Fibroblast of villous mesenchyme (primary cell): ENCODE measurements around the gene ATP13A1. TPM values are rescaled to one million over a fixed set of nuclear protein-coding genes. Genes with fewer than 3 reads are reported as not detected.
"Not testable (repeated sequence)": the region's sequence is repeated elsewhere in the genome, so short reads cannot be mapped to it uniquely, and the experiment has no call there.

Source experiments
- DNase-seq: peaks from one replicate; pipeline ENCODE4 v3.0.0-alpha.2; 2010; ENCODE audit warnings: low read depth
- H3K4me3 ChIP-seq: 2 replicates; pipeline ENCODE4 v1.5.1; 2011; ENCODE audit warnings: low read depth, mild to moderate bottlenecking, low read length
- small RNA-seq: library from RNA; depleted of rRNA; stranded (forward); fragments of <200 nt; gene quantifications from one replicate; pipeline ENCODE3, GENCODE V24; 2012
- total RNA-seq: library from RNA; depleted of rRNA; stranded (reverse); fragments of >200 nt; gene quantifications from 2 replicates; pipeline ENCODE4 v1.2.3, GENCODE V29; 2012
- TF ChIP-seq, protein P1 (sequence below): IDR thresholded peaks from 2 replicates; pipeline ENCODE4 v1.5.1; 2012; ENCODE audit warnings: low read depth, mild to moderate bottlenecking, low read length; ENCODE audit not compliant: insufficient read depth

ATP13A1 gene
- total RNA-seq, 1 donor: 44.9 TPM

DNA sequence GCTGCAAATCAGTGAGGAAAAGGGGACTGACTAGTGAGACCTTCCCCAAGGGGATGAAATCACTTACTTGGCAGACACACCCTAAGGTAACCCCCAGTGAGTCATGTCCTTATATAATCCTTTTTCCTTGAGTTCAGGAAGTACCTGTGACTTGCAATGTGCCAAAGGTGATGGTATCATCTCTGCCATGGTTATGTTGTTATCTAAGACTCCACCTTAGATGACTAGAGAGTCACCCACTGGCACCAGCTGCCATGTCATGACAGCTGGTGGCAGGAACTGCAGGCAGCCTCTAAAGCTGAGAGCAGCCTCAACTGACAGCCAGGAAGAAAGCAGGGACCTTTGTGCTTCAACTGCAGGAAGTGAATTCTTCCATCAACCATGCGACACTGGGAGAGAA lies 57.5 kb downstream of the ATP13A1 start:
- H3K4me3 ChIP-seq: no peak overlapping the region
- DNase-seq: no peak
- TF ChIP-seq, protein P1, sequence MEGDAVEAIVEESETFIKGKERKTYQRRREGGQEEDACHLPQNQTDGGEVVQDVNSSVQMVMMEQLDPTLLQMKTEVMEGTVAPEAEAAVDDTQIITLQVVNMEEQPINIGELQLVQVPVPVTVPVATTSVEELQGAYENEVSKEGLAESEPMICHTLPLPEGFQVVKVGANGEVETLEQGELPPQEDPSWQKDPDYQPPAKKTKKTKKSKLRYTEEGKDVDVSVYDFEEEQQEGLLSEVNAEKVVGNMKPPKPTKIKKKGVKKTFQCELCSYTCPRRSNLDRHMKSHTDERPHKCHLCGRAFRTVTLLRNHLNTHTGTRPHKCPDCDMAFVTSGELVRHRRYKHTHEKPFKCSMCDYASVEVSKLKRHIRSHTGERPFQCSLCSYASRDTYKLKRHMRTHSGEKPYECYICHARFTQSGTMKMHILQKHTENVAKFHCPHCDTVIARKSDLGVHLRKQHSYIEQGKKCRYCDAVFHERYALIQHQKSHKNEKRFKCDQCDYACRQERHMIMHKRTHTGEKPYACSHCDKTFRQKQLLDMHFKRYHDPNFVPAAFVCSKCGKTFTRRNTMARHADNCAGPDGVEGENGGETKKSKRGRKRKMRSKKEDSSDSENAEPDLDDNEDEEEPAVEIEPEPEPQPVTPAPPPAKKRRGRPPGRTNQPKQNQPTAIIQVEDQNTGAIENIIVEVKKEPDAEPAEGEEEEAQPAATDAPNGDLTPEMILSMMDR: no peak

DNA sequence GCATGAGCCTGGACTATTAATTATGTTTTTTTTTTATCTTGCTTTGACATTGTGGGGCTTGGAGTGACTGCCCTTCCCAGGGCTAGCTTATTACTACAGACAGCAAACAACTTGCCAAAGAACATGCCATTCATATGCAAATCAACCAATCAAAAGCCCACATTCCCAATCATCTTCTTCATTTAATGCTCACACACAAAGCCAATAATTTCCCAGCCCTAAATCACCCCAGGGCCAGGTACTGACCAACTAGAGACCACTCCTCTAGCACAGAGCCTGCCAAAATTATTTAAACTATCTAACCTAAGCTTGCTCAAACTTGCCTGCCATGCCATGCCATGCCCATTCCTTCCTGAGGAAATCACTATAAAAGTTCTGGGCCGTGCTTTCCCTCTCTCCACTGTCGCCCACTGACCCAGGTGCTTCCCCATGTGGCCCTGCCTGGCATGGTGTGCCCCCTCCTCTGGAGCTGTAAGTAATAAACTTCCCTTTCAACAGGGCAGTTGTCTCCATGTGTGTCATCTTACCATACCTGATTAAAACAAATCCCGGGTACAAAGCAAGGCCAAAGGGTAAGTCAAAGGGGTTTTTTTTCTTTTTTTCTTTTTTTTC lies 60.7 kb downstream of the ATP13A1 start:
- no peak for DNase-seq
- no peak overlapping the region for H3K4me3 ChIP-seq
- TF ChIP-seq, protein P1: no peak

DNA sequence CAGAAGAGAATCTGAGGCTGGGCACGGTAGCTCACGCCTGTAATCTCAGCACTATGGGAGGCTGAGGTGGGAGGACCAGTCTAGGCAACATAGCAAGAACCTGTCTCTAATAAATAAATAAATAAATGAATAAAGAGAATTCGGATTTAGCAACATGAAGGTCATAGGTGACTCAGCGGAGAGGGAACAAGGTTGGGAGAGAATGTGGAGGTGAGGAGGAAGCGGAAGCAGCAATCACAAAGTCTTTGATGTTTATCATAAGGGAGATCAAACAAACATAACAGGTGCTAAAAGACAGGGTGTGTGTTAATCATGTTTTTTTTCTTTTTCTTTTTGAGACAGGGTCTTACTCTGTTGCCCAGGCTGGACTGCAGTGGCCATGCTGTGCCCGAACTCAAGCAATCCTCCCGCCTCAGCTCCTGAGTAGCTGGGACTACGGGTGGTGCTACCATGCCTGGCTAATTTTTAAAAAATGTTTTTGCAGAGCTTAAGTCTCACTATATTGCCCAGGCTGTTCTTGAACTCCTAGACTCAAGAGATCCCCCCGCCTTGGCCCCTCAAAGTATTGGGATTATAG lies 61.3 kb downstream of the ATP13A1 start:
- TF ChIP-seq, protein P1: no peak
- no peak for DNase-seq
- H3K4me3 ChIP-seq: no peak overlapping the region

DNA sequence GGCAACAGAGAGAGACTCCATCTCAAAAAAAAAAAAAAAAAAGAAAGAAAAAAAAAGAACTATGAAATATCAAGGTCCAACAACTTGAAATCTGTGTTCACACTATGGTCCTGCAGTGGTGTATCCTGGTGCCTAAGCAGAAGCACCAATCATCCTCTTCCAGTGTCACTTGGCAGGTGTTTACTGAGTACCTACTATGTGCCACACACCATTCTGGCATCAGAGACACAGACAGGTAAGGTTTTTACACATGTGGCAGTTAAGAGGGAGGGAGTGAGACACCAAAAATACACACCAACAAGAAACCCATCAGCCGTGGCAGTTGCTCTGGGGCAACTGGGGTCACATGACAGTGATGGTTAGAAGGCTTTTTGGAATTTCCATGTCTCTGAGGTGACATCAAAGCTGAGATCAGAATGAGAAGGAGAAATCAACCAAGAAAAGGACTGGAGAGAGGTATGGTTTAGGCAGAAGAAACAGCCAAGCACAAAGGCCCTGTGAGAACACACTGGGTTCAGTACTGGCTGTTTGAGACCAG lies 62.6 kb downstream of the ATP13A1 start:
- TF ChIP-seq, protein P1: no peak
- DNase-seq: no peak
- no peak overlapping the region for H3K4me3 ChIP-seq

DNA sequence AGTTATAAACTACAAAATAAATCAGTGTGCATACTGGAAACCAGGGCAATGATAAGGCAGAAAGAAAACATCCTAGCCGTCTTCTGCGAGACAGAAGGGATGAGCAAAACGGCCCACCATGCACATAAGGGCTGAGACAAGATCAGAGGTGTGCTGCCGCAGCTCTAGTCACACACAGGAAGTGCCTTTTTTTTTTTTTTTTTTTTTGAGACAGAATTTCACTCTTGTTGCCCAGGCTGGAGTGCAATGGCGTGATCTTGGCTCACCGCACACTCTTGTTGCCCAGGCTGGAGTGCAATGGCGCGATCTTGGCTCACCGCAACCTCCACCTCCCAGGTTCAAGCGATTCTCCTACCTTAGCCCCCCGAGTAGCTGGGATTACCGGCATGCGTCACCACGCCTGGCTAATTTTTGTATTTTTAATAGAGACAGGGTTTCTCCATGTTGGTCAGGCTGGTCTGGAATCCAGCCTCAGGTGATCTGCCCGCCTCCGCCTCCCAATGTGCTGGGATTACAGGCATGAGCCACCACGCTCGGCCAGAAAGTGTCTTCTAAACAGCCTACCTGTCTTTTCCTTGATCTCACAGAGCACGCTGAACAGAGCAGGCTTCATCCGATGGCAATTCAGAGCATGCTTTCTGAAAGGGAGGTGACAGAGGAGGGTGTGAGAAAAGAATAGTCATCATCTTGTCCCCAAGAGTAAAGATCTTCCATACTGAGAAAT lies 64.6 kb downstream of the ATP13A1 start:
- DNase-seq, H3K4me3 ChIP-seq: not testable (repeated sequence)

DNA sequence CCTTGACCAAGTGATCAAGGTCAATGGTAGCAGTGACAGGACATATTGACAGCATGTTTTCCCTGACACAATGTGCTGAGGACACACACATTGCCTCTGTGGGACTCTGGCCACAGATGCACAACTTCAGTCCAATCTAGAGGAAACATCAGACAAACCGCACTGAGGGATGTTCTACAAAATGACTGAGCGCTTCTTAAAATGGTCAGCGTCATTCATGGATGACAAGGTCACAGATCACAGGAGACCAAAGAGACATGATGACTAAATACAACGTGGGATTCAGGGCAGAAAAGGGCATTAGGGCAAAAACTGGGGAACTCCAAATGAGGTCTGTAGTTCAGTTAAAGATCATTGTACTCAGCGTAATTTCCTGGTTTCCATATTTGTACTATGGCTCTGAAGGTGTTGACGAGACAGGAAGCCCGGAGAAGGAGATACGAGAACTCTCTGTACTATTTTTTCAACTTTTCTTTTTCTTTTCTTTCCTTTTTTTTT lies 65.6 kb downstream of the ATP13A1 start:
- no peak overlapping the region for H3K4me3 ChIP-seq
- TF ChIP-seq, protein P1: no peak
- no peak for DNase-seq

Small RNA genes within 50 kb of the gene (small RNA-seq; reads per million reads assigned to genes)
- gene AC011458.2: not detected

Other genes with a start within 250 kb of the ATP13A1 start
- 1.3 and 2.3 TPM in 2 replicates for gene TSSK6, start 148.1 kb downstream of the ATP13A1 start, total RNA-seq
- 199 and 205 TPM in 2 replicates for gene NDUFA13, start 147.5 kb downstream of the ATP13A1 start, total RNA-seq
- gene YJEFN3, start 134.8 kb downstream of the ATP13A1 start, total RNA-seq: 0.43 and 0.64 TPM in 2 replicates
- gene CILP2, start 125.4 kb downstream of the ATP13A1 start, total RNA-seq: under 0.01 and 0.43 TPM in 2 replicates
- gene PBX4, start 45.0 kb downstream of the ATP13A1 start, total RNA-seq: 0.64 and 1.7 TPM in 2 replicates
- gene LPAR2, start 35.5 kb downstream of the ATP13A1 start, total RNA-seq: 0.86 and 0.97 TPM in 2 replicates
- gene GMIP, start 20.0 kb downstream of the ATP13A1 start, total RNA-seq: 5.6 and 6.8 TPM in 2 replicates
- gene ZNF101, start 5.2 kb upstream of the ATP13A1 start, total RNA-seq: 5.5 and 5.6 TPM in 2 replicates
- 4.2 and 7.8 TPM in 2 replicates for gene ZNF14, start 69.4 kb upstream of the ATP13A1 start, total RNA-seq
- 7.3 and 7.7 TPM in 2 replicates for gene ZNF506, start 158.1 kb upstream of the ATP13A1 start, total RNA-seq
- gene ZNF253, start 202.2 kb upstream of the ATP13A1 start, total RNA-seq: 2.3 and 5.6 TPM in 2 replicates
- gene ZNF93, start 237.3 kb upstream of the ATP13A1 start, total RNA-seq: 6.4 and 11.2 TPM in 2 replicates